Esophagus muscularis mucosa (tissue), 3 donors: ENCODE measurements around the gene MRPL32.

ENCODE experiments used
- CTCF ChIP-seq, 3 experiments: fragments of 200-600 bp in 2 of 3; fragments of 450-650 bp in 1 of 3; sonication (generic) in 2 of 3; IDR thresholded peaks; one replicate each; pipeline ENCODE4 v1.5.1; 2017 to 2019; ENCODE audit warnings: antibody characterized with exemption in 3 of 3, mild to moderate bottlenecking in 2 of 3, moderate library complexity in 1 of 3
- POLR2AphosphoS5 ChIP-seq, 2 donors: sonication (generic); formaldehyde crosslinking; IDR thresholded peaks; one replicate each; pipeline ENCODE4 v1.6.1; 2017; ENCODE audit warnings: antibody characterized with exemption in 2 of 2

GRCh38 chr7:42913591-42913990 is 18.6 kb upstream of the MRPL32 start:
- TF ChIP-seq POLR2AphosphoS5 (IDR thresholded peaks at IDR 0.05), result no peak
- TF ChIP-seq CTCF (IDR thresholded peaks at IDR 0.05), result no peak
